GM12878 (cell line): ENCODE data around the gene STK10. TPM values are rescaled to one million over a fixed set of nuclear protein-coding genes. Genes with fewer than 3 reads are reported as not detected.

Source experiments
- CHD1 ChIP-seq: IDR thresholded peaks from 2 replicates; pipeline ENCODE4 v1.6.1; 2012; ENCODE audit warnings: low read depth, low read length, improper control_type of control experiment
- ESRRA ChIP-seq: IDR thresholded peaks from 2 replicates; pipeline ENCODE4 v1.6.1; 2012; ENCODE audit warnings: mild to moderate bottlenecking, low read length, improper control_type of control experiment
- GABPA ChIP-seq: IDR thresholded peaks from 2 replicates; pipeline ENCODE4 v1.6.1; 2014; ENCODE audit warnings: antibody characterized with exemption, low read depth, mild to moderate bottlenecking, inconsistent platforms
- PAX8 ChIP-seq: fragments of 450-650 bp; IDR thresholded peaks from 2 replicates; pipeline ENCODE4 v1.6.1; 2017; ENCODE audit warnings: mild to moderate bottlenecking, moderate library complexity
- SIX5 ChIP-seq: IDR thresholded peaks from 2 replicates; pipeline ENCODE4 v1.6.1; 2011; ENCODE audit warnings: mild to moderate bottlenecking, low read depth, low read length, moderate library complexity; ENCODE audit not compliant: severe bottlenecking
- SMAD1 ChIP-seq: fragments of 450-650 bp; IDR thresholded peaks from 2 replicates; pipeline ENCODE4 v1.6.1; 2018; ENCODE audit warnings: mild to moderate bottlenecking, low read depth; ENCODE audit not compliant: partially characterized antibody
- SP1 ChIP-seq: IDR thresholded peaks from one replicate; pipeline ENCODE4 v1.6.1; 2011; ENCODE audit warnings: low read depth, low read length
- SPI1 ChIP-seq: IDR thresholded peaks from 2 replicates; pipeline ENCODE4 v1.6.1; 2011; ENCODE audit warnings: low read depth, mild to moderate bottlenecking, low read length, moderate library complexity, borderline replicate concordance; ENCODE audit not compliant: insufficient read depth
- SRF ChIP-seq, 2 experiments: IDR thresholded peaks; 2 replicates each; pipeline ENCODE4 v1.6.1; 2011; ENCODE audit warnings: low read depth in 2 of 2, low read length in 2 of 2, mild to moderate bottlenecking in 1 of 2, moderate library complexity in 1 of 2
- TCF7 ChIP-seq: IDR thresholded peaks from 2 replicates; pipeline ENCODE4 v1.6.1; 2014; ENCODE audit warnings: antibody characterized with exemption, borderline replicate concordance
- polyA plus RNA-seq, 11 experiments: library from polyadenylated mRNA; depleted of rRNA in 4 of 11; unstranded in 6 of 11; stranded (reverse) in 5 of 11; fragments of >200 nt; fragmentation: Nextera tagmentation in 4 of 11; fragmentation: Illumina TruSeq in 1 of 11; extraction: Ambion mirVana in 4 of 11; extraction: Trizol in 1 of 11; gene quantifications; 1 replicate in 1 of 11; 2 replicates in 10 of 11; pipeline versions ENCODE4 v1.2.1 to v1.2.3, GENCODE V29; 2011 to 2016; ENCODE audit warnings: inconsistent platforms in 2 of 11, missing spikeins in 2 of 11, low read depth in 1 of 11
- total RNA-seq, 4 experiments: library from RNA; depleted of rRNA in 3 of 4; stranded (reverse); fragments of >200 nt in 3 of 4; fragmentation: Illumina TruSeq in 1 of 4; extraction: Trizol in 1 of 4; gene quantifications; 2 replicates each; pipeline versions ENCODE4 v1.2.1 to v1.2.3, GENCODE V29; 2013 to 2021
- TF ChIP-seq, protein P1 (sequence below): fragments of 450-650 bp; conservative IDR thresholded peaks from 2 replicates; pipeline ENCODE4 v1.6.1; 2017; ENCODE audit warnings: mild to moderate bottlenecking, moderate library complexity
- TF ChIP-seq, protein P2 (sequence below): fragments of 150-350 bp; IDR thresholded peaks from 2 replicates; pipeline ENCODE4 v1.6.1; 2016; ENCODE audit warnings: low read depth, low read length

Gene STK10
- total and polyA plus RNA-seq, 10 of the 15 experiments (the other 5 are each of a cell fraction or from before 2014, with no cell fraction given): 14.2 to 96.4 (median 50.6) TPM

DNA sequence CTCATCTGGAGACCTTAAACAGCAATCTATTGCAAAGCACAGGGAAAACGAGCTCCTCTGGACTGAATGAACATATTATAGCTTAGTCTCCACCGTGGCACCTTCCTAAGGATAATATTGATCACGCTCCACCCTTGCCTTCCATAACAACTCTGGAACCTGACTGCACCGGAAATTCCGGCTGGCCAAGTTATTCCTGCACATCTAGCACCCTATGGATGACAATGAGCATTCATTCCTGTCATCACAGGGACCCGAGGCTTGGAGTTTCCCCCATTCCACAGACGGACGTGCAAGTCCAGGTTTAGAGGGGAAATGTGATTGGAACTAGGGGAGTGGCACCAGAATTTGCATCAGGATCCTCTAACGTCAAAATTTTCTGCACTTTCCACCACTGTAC is 27.5 kb downstream of the STK10 start (continued):
- TF ChIP-seq, protein P1, sequence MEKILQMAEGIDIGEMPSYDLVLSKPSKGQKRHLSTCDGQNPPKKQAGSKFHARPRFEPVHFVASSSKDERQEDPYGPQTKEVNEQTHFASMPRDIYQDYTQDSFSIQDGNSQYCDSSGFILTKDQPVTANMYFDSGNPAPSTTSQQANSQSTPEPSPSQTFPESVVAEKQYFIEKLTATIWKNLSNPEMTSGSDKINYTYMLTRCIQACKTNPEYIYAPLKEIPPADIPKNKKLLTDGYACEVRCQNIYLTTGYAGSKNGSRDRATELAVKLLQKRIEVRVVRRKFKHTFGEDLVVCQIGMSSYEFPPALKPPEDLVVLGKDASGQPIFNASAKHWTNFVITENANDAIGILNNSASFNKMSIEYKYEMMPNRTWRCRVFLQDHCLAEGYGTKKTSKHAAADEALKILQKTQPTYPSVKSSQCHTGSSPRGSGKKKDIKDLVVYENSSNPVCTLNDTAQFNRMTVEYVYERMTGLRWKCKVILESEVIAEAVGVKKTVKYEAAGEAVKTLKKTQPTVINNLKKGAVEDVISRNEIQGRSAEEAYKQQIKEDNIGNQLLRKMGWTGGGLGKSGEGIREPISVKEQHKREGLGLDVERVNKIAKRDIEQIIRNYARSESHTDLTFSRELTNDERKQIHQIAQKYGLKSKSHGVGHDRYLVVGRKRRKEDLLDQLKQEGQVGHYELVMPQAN: no peak
- TF ChIP-seq SRF (IDR thresholded peaks at IDR 0.05; ENCODE audit: low read depth in 2 of 2, low read length in 2 of 2) (no peak), SMAD1 (no peak), ESRRA (no peak), CHD1 (no peak), PAX8 (no peak), TCF7 (no peak), SIX5 (no peak), SP1 (no peak), SPI1 (no peak), GABPA (no peak)
- TF ChIP-seq, protein P2, sequence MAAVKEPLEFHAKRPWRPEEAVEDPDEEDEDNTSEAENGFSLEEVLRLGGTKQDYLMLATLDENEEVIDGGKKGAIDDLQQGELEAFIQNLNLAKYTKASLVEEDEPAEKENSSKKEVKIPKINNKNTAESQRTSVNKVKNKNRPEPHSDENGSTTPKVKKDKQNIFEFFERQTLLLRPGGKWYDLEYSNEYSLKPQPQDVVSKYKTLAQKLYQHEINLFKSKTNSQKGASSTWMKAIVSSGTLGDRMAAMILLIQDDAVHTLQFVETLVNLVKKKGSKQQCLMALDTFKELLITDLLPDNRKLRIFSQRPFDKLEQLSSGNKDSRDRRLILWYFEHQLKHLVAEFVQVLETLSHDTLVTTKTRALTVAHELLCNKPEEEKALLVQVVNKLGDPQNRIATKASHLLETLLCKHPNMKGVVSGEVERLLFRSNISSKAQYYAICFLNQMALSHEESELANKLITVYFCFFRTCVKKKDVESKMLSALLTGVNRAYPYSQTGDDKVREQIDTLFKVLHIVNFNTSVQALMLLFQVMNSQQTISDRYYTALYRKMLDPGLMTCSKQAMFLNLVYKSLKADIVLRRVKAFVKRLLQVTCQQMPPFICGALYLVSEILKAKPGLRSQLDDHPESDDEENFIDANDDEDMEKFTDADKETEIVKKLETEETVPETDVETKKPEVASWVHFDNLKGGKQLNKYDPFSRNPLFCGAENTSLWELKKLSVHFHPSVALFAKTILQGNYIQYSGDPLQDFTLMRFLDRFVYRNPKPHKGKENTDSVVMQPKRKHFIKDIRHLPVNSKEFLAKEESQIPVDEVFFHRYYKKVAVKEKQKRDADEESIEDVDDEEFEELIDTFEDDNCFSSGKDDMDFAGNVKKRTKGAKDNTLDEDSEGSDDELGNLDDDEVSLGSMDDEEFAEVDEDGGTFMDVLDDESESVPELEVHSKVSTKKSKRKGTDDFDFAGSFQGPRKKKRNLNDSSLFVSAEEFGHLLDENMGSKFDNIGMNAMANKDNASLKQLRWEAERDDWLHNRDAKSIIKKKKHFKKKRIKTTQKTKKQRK: no peak
